SK-N-SH treated with all-trans-retinoic acid at 6 μM for 48 hours (cell line): ENCODE measurements around the gene NTMT1.

Source experiments
- ATAC-seq: fragments of 200-7000 bp; cut with Tn5 transposase; 3 replicates; pipeline ENCODE4 v1.9.1; 2020; ENCODE audit warnings: mild to moderate bottlenecking, moderate library complexity
- ARNTL ChIP-seq: fragments of 450-650 bp; formaldehyde crosslinking; IDR thresholded peaks from 2 replicates; pipeline ENCODE4 v1.5.0; 2020; ENCODE audit warnings: low read depth, mild to moderate bottlenecking, moderate library complexity, borderline replicate concordance
- CSDC2 ChIP-seq: fragments of 250-450 bp; sonication (Bioruptor Pico); IDR thresholded peaks from 2 replicates; pipeline ENCODE4 v1.5.0; 2020; ENCODE audit warnings: mild to moderate bottlenecking, moderate library complexity
- ESRRG ChIP-seq: fragments of 250-450 bp; sonication (Bioruptor Pico); IDR thresholded peaks from 2 replicates; pipeline ENCODE4 v1.6.1; 2021; ENCODE audit warnings: mild to moderate bottlenecking
- GLIS3 ChIP-seq: fragments of 250-450 bp; sonication (Bioruptor Pico); IDR thresholded peaks from 2 replicates; pipeline ENCODE4 v1.5.0; 2020; ENCODE audit warnings: mild to moderate bottlenecking, moderate library complexity
- OSR1 ChIP-seq: fragments of 250-450 bp; sonication (Bioruptor Pico); IDR thresholded peaks from 2 replicates; pipeline ENCODE4 v1.8.0; 2022; ENCODE audit warnings: moderate library complexity, mild to moderate bottlenecking, inconsistent platforms
- PPARA ChIP-seq: fragments of 250-450 bp; sonication (Bioruptor Pico); IDR thresholded peaks from 2 replicates; pipeline ENCODE4 v1.5.0; 2020; ENCODE audit warnings: mild to moderate bottlenecking, borderline replicate concordance
- SNAI2 ChIP-seq: fragments of 250-450 bp; sonication (Bioruptor Pico); IDR thresholded peaks from 2 replicates; pipeline ENCODE4 v1.5.0; 2020; ENCODE audit warnings: mild to moderate bottlenecking, moderate library complexity
- TOX ChIP-seq: fragments of 250-450 bp; sonication (Bioruptor Pico); IDR thresholded peaks from 2 replicates; pipeline ENCODE4 v1.8.0; 2021; ENCODE audit warnings: mild to moderate bottlenecking, moderate library complexity, borderline replicate concordance
- ZFP3 ChIP-seq: fragments of 250-450 bp; sonication (Bioruptor Pico); IDR thresholded peaks from 2 replicates; pipeline ENCODE4 v1.5.0; 2020; ENCODE audit warnings: mild to moderate bottlenecking, moderate library complexity
- ZNF70 ChIP-seq: fragments of 450-650 bp; formaldehyde crosslinking; IDR thresholded peaks from 2 replicates; pipeline ENCODE4 v1.5.0; 2020; ENCODE audit warnings: mild to moderate bottlenecking, moderate library complexity
- ZNF8 ChIP-seq: fragments of 450-650 bp; formaldehyde crosslinking; IDR thresholded peaks from 2 replicates; pipeline ENCODE4 v1.5.0; 2020; ENCODE audit warnings: mild to moderate bottlenecking, moderate library complexity
- TF ChIP-seq, protein P1 (sequence below): fragments of 250-450 bp; sonication (Bioruptor Pico); IDR thresholded peaks from 2 replicates; pipeline ENCODE4 v1.5.0; 2020; ENCODE audit warnings: mild to moderate bottlenecking, moderate library complexity
- TF ChIP-seq, protein P2 (sequence below): fragments of 250-450 bp; sonication (Bioruptor Pico); IDR thresholded peaks from 2 replicates; pipeline ENCODE4 v1.5.1; 2021; ENCODE audit warnings: mild to moderate bottlenecking, moderate library complexity
- TF ChIP-seq, protein P3 (sequence below): fragments of 250-450 bp; sonication (Bioruptor Pico); IDR thresholded peaks from 2 replicates; pipeline ENCODE4 v1.8.0; 2020; ENCODE audit warnings: mild to moderate bottlenecking, moderate library complexity, borderline replicate concordance

NTMT1 gene

DNA sequence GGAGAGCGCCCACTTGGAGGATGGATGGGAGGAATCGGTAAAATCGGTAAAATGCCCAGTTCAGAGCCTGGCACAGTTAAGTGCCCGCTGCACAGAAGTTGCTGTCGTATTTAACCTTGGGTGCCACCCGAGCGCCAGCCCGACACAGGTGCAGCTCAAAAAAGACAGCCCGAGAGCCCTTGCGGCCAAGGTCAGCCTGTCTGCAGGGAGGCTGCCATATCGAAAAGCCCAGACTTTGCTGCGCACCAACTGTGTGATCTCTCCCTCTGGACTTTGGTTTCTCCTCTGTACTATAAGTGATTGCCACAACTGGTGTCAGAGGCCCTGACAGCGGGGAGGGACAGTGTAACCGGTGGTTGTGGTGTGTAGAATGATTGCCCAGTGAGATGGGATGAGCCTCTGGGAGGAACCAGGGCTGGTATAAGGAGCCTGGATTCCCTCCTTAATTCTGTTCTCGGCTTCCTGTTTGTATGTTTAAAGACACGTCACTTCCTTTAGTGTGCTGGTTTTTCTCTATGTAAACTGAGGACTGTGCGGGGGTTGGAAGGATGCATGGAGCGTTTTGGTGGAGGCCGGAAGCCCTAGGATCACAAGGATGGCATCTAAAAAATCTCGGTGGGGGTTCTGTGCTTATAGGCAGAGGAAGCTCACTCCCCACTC lies 792 bp downstream of the NTMT1 start (continued):
- TF ChIP-seq, protein P1, sequence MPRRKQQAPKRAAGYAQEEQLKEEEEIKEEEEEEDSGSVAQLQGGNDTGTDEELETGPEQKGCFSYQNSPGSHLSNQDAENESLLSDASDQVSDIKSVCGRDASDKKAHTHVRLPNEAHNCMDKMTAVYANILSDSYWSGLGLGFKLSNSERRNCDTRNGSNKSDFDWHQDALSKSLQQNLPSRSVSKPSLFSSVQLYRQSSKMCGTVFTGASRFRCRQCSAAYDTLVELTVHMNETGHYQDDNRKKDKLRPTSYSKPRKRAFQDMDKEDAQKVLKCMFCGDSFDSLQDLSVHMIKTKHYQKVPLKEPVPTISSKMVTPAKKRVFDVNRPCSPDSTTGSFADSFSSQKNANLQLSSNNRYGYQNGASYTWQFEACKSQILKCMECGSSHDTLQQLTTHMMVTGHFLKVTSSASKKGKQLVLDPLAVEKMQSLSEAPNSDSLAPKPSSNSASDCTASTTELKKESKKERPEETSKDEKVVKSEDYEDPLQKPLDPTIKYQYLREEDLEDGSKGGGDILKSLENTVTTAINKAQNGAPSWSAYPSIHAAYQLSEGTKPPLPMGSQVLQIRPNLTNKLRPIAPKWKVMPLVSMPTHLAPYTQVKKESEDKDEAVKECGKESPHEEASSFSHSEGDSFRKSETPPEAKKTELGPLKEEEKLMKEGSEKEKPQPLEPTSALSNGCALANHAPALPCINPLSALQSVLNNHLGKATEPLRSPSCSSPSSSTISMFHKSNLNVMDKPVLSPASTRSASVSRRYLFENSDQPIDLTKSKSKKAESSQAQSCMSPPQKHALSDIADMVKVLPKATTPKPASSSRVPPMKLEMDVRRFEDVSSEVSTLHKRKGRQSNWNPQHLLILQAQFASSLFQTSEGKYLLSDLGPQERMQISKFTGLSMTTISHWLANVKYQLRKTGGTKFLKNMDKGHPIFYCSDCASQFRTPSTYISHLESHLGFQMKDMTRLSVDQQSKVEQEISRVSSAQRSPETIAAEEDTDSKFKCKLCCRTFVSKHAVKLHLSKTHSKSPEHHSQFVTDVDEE: no peak
- TF ChIP-seq, protein P2, sequence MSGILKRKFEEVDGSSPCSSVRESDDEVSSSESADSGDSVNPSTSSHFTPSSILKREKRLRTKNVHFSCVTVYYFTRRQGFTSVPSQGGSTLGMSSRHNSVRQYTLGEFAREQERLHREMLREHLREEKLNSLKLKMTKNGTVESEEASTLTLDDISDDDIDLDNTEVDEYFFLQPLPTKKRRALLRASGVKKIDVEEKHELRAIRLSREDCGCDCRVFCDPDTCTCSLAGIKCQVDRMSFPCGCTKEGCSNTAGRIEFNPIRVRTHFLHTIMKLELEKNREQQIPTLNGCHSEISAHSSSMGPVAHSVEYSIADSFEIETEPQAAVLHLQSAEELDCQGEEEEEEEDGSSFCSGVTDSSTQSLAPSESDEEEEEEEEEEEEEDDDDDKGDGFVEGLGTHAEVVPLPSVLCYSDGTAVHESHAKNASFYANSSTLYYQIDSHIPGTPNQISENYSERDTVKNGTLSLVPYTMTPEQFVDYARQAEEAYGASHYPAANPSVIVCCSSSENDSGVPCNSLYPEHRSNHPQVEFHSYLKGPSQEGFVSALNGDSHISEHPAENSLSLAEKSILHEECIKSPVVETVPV (CRISPR knock-in tag): no peak
- no peak for TF ChIP-seq TOX (CRISPR knock-in tag)
- TF ChIP-seq, protein P3, sequence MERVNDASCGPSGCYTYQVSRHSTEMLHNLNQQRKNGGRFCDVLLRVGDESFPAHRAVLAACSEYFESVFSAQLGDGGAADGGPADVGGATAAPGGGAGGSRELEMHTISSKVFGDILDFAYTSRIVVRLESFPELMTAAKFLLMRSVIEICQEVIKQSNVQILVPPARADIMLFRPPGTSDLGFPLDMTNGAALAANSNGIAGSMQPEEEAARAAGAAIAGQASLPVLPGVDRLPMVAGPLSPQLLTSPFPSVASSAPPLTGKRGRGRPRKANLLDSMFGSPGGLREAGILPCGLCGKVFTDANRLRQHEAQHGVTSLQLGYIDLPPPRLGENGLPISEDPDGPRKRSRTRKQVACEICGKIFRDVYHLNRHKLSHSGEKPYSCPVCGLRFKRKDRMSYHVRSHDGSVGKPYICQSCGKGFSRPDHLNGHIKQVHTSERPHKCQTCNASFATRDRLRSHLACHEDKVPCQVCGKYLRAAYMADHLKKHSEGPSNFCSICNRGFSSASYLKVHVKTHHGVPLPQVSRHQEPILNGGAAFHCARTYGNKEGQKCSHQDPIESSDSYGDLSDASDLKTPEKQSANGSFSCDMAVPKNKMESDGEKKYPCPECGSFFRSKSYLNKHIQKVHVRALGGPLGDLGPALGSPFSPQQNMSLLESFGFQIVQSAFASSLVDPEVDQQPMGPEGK (CRISPR knock-in tag): no peak

DNA sequence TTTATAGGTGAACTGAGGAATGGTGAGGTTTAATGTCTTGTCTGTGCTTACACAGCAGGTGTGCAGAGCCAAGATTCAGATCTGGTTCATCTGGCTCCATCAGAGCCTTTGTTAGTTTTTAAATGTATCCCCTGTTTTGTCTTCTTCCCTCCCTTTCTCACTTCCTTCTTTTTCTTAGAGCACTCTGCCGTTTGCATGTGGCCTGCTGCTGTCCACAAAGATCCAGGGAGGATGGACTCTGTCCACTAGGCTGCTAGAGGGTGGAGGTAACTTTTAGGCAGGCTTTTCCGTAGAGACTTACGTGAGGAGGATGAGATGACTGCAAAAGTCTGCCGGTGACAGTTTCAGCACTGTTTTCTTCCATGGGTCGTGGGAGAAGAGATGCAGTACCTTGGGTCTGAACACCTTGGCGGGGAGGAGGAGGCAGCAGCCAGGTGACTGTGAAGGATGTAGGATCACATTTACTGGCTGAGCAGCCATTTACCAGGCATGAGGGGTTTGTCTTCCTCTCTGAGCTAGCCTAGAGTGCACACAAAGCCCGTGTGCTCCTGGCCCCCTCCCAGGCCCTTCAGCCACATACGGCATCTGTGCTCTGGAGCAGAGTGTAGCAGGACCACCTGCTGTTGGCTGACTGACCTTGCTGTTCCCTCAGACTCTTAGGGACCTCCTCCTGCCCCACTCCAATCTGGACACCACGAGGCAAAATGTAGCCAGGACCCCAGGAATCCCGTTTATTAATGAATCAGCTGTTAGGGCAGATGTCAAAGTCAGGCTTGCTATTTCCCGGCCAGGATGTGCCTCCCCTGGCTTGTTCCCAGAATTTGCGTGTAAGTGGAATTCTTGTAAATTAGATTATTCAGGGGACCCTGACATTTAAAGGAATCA lies 1.8 kb downstream of the NTMT1 start:
- TF ChIP-seq SNAI2 (CRISPR knock-in tag) (no peak), CSDC2 (CRISPR knock-in tag) (no peak), OSR1 (CRISPR knock-in tag) (no peak), PPARA (CRISPR knock-in tag) (no peak), ZFP3 (CRISPR knock-in tag) (no peak), ZNF70 (CRISPR knock-in tag) (no peak)
- TF ChIP-seq, protein P1: no peak
- peak; percentile 1; the same call in 1 of the 3 replicates for ATAC-seq

DNA sequence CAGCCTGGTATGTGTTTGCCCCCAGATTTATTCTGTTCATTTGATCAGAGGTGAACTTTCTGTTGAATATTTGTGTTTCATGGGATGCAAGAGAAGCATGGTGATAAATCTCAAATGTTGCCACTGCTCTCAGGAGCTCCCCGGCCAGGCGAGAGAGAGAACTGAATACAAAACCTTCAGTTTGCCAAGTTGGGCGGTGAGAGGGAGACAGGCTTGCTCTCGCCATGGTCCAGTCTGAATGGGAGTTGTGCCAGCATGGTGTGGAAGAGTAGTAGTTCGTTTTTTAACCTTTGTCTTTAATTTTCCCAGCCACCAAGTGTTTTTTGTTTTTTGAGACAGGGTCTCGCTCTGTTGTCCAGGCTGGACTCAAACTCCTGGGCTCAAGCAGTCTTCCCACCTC lies 2.7 kb downstream of the NTMT1 start:
- TF ChIP-seq ARNTL: no peak
- TF ChIP-seq, protein P1: no peak
- TF ChIP-seq ESRRG (CRISPR knock-in tag): no peak
- TF ChIP-seq TOX (CRISPR knock-in tag): no peak
- no peak for TF ChIP-seq GLIS3 (CRISPR knock-in tag)
- TF ChIP-seq ZNF70 (CRISPR knock-in tag): no peak
- no peak for TF ChIP-seq ZFP3 (CRISPR knock-in tag)
- TF ChIP-seq ZNF8 (CRISPR knock-in tag): no peak
- ATAC-seq: no peak
